GM12878 (cell line): ENCODE data around the gene ZNF532.

ENCODE experiments used
- BHLHE40 ChIP-seq, 2 experiments: fragments of 450-650 bp in 1 of 2; IDR thresholded peaks; 2 replicates each; pipeline ENCODE4 v1.6.1; 2011 to 2017; ENCODE audit warnings: low read depth in 2 of 2, borderline replicate concordance in 1 of 2, improper control_type of control experiment in 1 of 2, low read length in 1 of 2, mild to moderate bottlenecking in 1 of 2
- CREM ChIP-seq: IDR thresholded peaks from 2 replicates; pipeline ENCODE4 v1.6.1; 2014; ENCODE audit warnings: antibody characterized with exemption, low read depth
- HDGF ChIP-seq: fragments of 450-650 bp; IDR thresholded peaks from 2 replicates; pipeline ENCODE4 v1.6.1; 2016; ENCODE audit warnings: antibody characterized with exemption
- NRF1 ChIP-seq: conservative IDR thresholded peaks from 2 replicates; pipeline ENCODE4 v1.6.1; 2011; ENCODE audit warnings: mild to moderate bottlenecking, low read depth, low read length, improper control_type of control experiment
- TAF1 ChIP-seq: IDR thresholded peaks from 2 replicates; pipeline ENCODE4 v1.6.1; 2011; ENCODE audit warnings: mild to moderate bottlenecking, low read depth, low read length, borderline replicate concordance

- TF ChIP-seq NRF1 = no peak
- peak in 1 of 2 experiments; percentile 20; a peak in 1 of 4 replicates for TF ChIP-seq BHLHE40 (IDR thresholded peaks at IDR 0.05; ENCODE audit: borderline replicate concordance in 1 of 2, low read depth in 2 of 2, low read length in 1 of 2)
- TF ChIP-seq HDGF = no peak
- no peak for TF ChIP-seq CREM
- no peak for TF ChIP-seq TAF1
These were observed 110.6 kb downstream of the ZNF532 start for GRCh38 chr18:58975296-58975695.
